Breast epithelium (tissue), 3 donors: ENCODE results near the gene HNRNPL.

Source experiments
- POLR2A ChIP-seq: fragments of 450-650 bp; IDR thresholded peaks from one replicate; pipeline ENCODE4 v1.6.1; 2016; ENCODE audit warnings: antibody characterized with exemption, mild to moderate bottlenecking, moderate library complexity
- POLR2AphosphoS5 ChIP-seq, 3 donors: sonication (generic); formaldehyde crosslinking; IDR thresholded peaks; one replicate each; pipeline ENCODE4 v1.6.1; 2017; ENCODE audit warnings: antibody characterized with exemption in 3 of 3
- TF ChIP-seq, protein P1 (sequence below), 3 donors: fragments of 450-650 bp; IDR thresholded peaks; one replicate each; pipeline ENCODE4 v1.5.1; 2016 to 2017; ENCODE audit warnings: antibody characterized with exemption in 3 of 3, mild to moderate bottlenecking in 3 of 3, moderate library complexity in 3 of 3

DNA sequence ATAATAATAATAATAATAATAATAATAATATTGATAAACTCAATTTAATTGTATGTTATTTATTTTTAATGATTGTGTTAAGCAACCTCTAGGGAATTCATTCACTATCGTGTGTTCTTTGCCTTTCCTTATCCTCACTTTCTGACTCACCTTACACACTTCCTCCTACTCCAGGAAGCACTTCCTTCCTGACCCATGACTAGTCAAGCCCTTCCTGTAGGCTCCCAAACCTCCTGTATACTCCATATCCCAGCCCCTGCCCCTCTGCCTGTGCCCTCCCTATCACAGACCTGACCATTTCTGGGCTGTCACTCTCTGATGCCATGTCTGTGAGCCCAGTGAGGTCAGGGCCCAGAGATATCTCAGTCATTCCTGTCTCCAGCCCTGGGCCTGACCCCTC is 44.6 kb downstream of the HNRNPL start:
- TF ChIP-seq, protein P1, sequence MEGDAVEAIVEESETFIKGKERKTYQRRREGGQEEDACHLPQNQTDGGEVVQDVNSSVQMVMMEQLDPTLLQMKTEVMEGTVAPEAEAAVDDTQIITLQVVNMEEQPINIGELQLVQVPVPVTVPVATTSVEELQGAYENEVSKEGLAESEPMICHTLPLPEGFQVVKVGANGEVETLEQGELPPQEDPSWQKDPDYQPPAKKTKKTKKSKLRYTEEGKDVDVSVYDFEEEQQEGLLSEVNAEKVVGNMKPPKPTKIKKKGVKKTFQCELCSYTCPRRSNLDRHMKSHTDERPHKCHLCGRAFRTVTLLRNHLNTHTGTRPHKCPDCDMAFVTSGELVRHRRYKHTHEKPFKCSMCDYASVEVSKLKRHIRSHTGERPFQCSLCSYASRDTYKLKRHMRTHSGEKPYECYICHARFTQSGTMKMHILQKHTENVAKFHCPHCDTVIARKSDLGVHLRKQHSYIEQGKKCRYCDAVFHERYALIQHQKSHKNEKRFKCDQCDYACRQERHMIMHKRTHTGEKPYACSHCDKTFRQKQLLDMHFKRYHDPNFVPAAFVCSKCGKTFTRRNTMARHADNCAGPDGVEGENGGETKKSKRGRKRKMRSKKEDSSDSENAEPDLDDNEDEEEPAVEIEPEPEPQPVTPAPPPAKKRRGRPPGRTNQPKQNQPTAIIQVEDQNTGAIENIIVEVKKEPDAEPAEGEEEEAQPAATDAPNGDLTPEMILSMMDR (IDR thresholded peaks at IDR 0.05), result no peak
- TF ChIP-seq POLR2A, result no peak
- no peak for TF ChIP-seq POLR2AphosphoS5 (IDR thresholded peaks at IDR 0.05)
